HCT116 (cell line): Measurements from ENCODE around the gene IER3. TPM values are rescaled to one million over a fixed set of nuclear protein-coding genes. Genes with fewer than 3 reads are reported as not detected.

Experiments
- ATAC-seq: fragments of 200-7000 bp; cut with Tn5 transposase; 2 replicates; pipeline ENCODE4 v1.9.1; 2020; ENCODE audit warnings: mild to moderate bottlenecking, moderate library complexity
- BruUV-seq: library from RNA; stranded (reverse); fragments of 400-500 nt; replicated peaks from 2 replicates; lab custom pipeline; 2021; lab: Mats Ljungman, UMichigan
- CTCF ChIA-PET: fragments of 300-600 bp; sonication (Branson Sonifier 250); formaldehyde crosslinking; loops from one replicate; lab custom pipeline; 2021; ENCODE audit warnings: antibody characterized with exemption; lab: Charles Lee
- POLR2A ChIA-PET: fragments of 300-600, 350-600 bp; sonication (Branson Sonifier 250); formaldehyde crosslinking; loops from one replicate; lab custom pipeline; 2021; ENCODE audit warnings: antibody characterized with exemption; lab: Charles Lee
- RAD21 ChIA-PET, 2 experiments: fragments of 300-600 bp; sonication (Branson Sonifier 250); formaldehyde crosslinking; loops; one replicate each; lab custom pipeline; 2023; ENCODE audit warnings: low total read pairs in 2 of 2; ENCODE audit not compliant: uncharacterized antibody in 2 of 2, unreplicated experiment in 2 of 2, low non-redundant PET in 1 of 2; lab: Charles Lee
- DNase-seq: peaks from one replicate; pipeline ENCODE4 v3.0.0-alpha.2; 2010; ENCODE audit warnings: low read depth, low spot score
- H2AFZ ChIP-seq: fragments of 200-600 bp; shearing (Covaris generic), sonication (generic); 2 replicates; pipeline ENCODE4 v1.6.1; 2017; ENCODE audit warnings: low read depth, mixed run types, mixed read lengths, antibody characterized with exemption, low read length; ENCODE audit not compliant: poor library complexity, severe bottlenecking
- H3K27ac ChIP-seq: 2 replicates; pipeline ENCODE4 v1.5.1; 2012; ENCODE audit warnings: low read depth, low read length
- H3K27me3 ChIP-seq: fragments of 200-600 bp; sonication (generic); 2 replicates; pipeline ENCODE4 v1.6.1; 2016; ENCODE audit warnings: mixed run types, low read length, mixed read lengths; ENCODE audit not compliant: insufficient read depth
- H3K36me3 ChIP-seq, 2 experiments: fragments of 200-500 bp in 1 of 2; fragments of 200-600 bp in 1 of 2; sonication (Bioruptor generic) in 1 of 2; sonication (generic) in 1 of 2; 2 replicates each; pipeline versions ENCODE4 v1.5.1 to v1.6.1; 2014 to 2016; ENCODE audit warnings: low read length in 2 of 2, inconsistent platforms in 1 of 2, mixed read lengths in 1 of 2, mixed run types in 1 of 2; ENCODE audit not compliant: insufficient read depth in 2 of 2, control insufficient read depth in 1 of 2
- H3K4me1 ChIP-seq, 2 experiments: fragments of 200-600 bp in 1 of 2; sonication (generic) in 1 of 2; 2 replicates each; pipeline versions ENCODE4 v1.5.1 to v1.6.1; 2012 to 2017; ENCODE audit warnings: low read length in 2 of 2, inconsistent platforms in 1 of 2, mild to moderate bottlenecking in 1 of 2, mixed read lengths in 1 of 2, mixed run types in 1 of 2, moderate library complexity in 1 of 2; ENCODE audit not compliant: insufficient read depth in 2 of 2, control insufficient read depth in 1 of 2
- H3K4me2 ChIP-seq: fragments of 200-600 bp; sonication (generic); 2 replicates; pipeline ENCODE4 v1.6.1; 2017; ENCODE audit warnings: mixed run types, low read length, mixed read lengths
- H3K4me3 ChIP-seq, 2 experiments: fragments of 200-600 bp in 1 of 2; sonication (generic) in 1 of 2; replicated peaks in 1 of 2; 2 replicates each; pipeline ENCODE4 v1.5.1; 2011 to 2016; ENCODE audit warnings: low read length in 2 of 2, control low read depth in 1 of 2, low read depth in 1 of 2, mild to moderate bottlenecking in 1 of 2, mixed read lengths in 1 of 2, mixed run types in 1 of 2
- H3K79me2 ChIP-seq: fragments of 200-600 bp; sonication (generic); 2 replicates; pipeline ENCODE4 v1.6.1; 2017; ENCODE audit warnings: mild to moderate bottlenecking, mixed run types, low read length, moderate library complexity, mixed read lengths; ENCODE audit not compliant: insufficient read depth
- H3K9ac ChIP-seq: fragments of 200-600 bp; sonication (generic); 2 replicates; pipeline ENCODE4 v1.6.1; 2016; ENCODE audit warnings: low read length, mixed read lengths
- H3K9me2 ChIP-seq: fragments of 200-600 bp; sonication (generic), shearing (Covaris generic); 2 replicates; pipeline ENCODE4 v1.6.1; 2017; ENCODE audit warnings: mixed run types, mild to moderate bottlenecking, moderate library complexity; ENCODE audit not compliant: insufficient read depth
- H3K9me3 ChIP-seq, 2 experiments: fragments of 200-500 bp in 1 of 2; fragments of 200-600 bp in 1 of 2; sonication (Bioruptor generic) in 1 of 2; sonication (generic) in 1 of 2; 2 replicates each; pipeline ENCODE4 v1.6.1; 2014 to 2017; ENCODE audit warnings: low read length in 2 of 2, mixed read lengths in 2 of 2, inconsistent platforms in 1 of 2, low read depth in 1 of 2, mild to moderate bottlenecking in 1 of 2, mixed run types in 1 of 2, moderate library complexity in 1 of 2; ENCODE audit not compliant: control insufficient read depth in 1 of 2, insufficient read depth in 1 of 2
- H4K20me1 ChIP-seq: fragments of 200-600 bp; sonication (generic), shearing (Covaris generic); 2 replicates; pipeline ENCODE4 v1.6.1; 2017; ENCODE audit warnings: mixed run types, mild to moderate bottlenecking, moderate library complexity; ENCODE audit not compliant: insufficient read depth
- CBX3 ChIP-seq: IDR thresholded peaks from 2 replicates; pipeline ENCODE4 v1.6.1; 2012; ENCODE audit warnings: low read depth
- CEBPB ChIP-seq: IDR thresholded peaks from 2 replicates; pipeline ENCODE4 v1.6.1; 2012; ENCODE audit warnings: low read depth
- CTCF ChIP-seq, 3 experiments: fragments of 200-600 bp in 1 of 3; sonication (generic) in 1 of 3; IDR thresholded peaks in 2 of 3; conservative IDR thresholded peaks in 1 of 3; 2 replicates each; pipeline ENCODE4 v1.5.1; 2012 to 2017; ENCODE audit warnings: low read depth in 2 of 3, low read length in 2 of 3, antibody characterized with exemption in 1 of 3, borderline replicate concordance in 1 of 3, control low read depth in 1 of 3, mild to moderate bottlenecking in 1 of 3, mixed read lengths in 1 of 3, mixed run types in 1 of 3, moderate library complexity in 1 of 3; ENCODE audit not compliant: insufficient read depth in 1 of 3
- EGR1 ChIP-seq: IDR thresholded peaks from 2 replicates; pipeline ENCODE4 v1.6.1; 2012; ENCODE audit warnings: low read depth
- ELF1 ChIP-seq: IDR thresholded peaks from 2 replicates; pipeline ENCODE4 v1.6.1; 2012; ENCODE audit warnings: low read depth, borderline replicate concordance
- EZH2 ChIP-seq: fragments of 200-600 bp; sonication (generic); IDR thresholded peaks from 2 replicates; pipeline ENCODE4 v1.6.1; 2017; ENCODE audit warnings: antibody characterized with exemption, mixed run types
- EZH2phosphoT487 ChIP-seq: fragments of 200-600 bp; IDR thresholded peaks from 2 replicates; pipeline ENCODE4 v1.6.1; 2018; ENCODE audit warnings: antibody characterized with exemption, borderline replicate concordance
- FOSL1 ChIP-seq: IDR thresholded peaks from 2 replicates; pipeline ENCODE4 v1.6.1; 2012; ENCODE audit warnings: low read depth
- POLR2AphosphoS5 ChIP-seq: IDR thresholded peaks from 2 replicates; pipeline ENCODE4 v1.6.1; 2011; ENCODE audit warnings: mild to moderate bottlenecking, low read depth, low read length, moderate library complexity
- SIN3A ChIP-seq: IDR thresholded peaks from 2 replicates; pipeline ENCODE4 v1.6.1; 2012; ENCODE audit warnings: low read depth
- SP1 ChIP-seq: IDR thresholded peaks from 2 replicates; pipeline ENCODE4 v1.6.1; 2012; ENCODE audit warnings: low read depth
- SRF ChIP-seq: IDR thresholded peaks from 2 replicates; pipeline ENCODE4 v1.6.1; 2012; ENCODE audit warnings: low read depth
- TCF7L2 ChIP-seq: IDR thresholded peaks from 2 replicates; pipeline ENCODE4 v1.7.0; 2011; ENCODE audit warnings: borderline replicate concordance, inconsistent platforms; ENCODE audit not compliant: insufficient read depth, insufficient read length; ENCODE audit errors: extremely low read depth
- ZNF274 ChIP-seq: fragments of 200-500 bp; sonication (Bioruptor generic); IDR thresholded peaks from 2 replicates; pipeline ENCODE4 v1.6.1; 2014; ENCODE audit warnings: mild to moderate bottlenecking, low read depth, low read length, inconsistent platforms
- intact Hi-C: fragments of 100-400 bp; cut with micrococcal nuclease; formaldehyde crosslinking; loops from 2 replicates; pipeline ENCODE4 v1.10.0; 2022
- total RNA-seq: library from RNA; stranded (reverse); gene quantifications from one replicate; pipeline ENCODE4 v1.2.1, GENCODE V29; 2021; ENCODE audit not compliant: unreplicated experiment
- TF ChIP-seq, protein P1 (sequence below): IDR thresholded peaks from 2 replicates; pipeline ENCODE4 v1.6.1; 2012
- TF ChIP-seq, protein P2 (sequence below): IDR thresholded peaks from 2 replicates; pipeline ENCODE4 v1.6.1; 2011; ENCODE audit warnings: mild to moderate bottlenecking, low read length, moderate library complexity; ENCODE audit not compliant: insufficient replicate concordance; ENCODE audit errors: extremely low read depth

Gene IER3
- total RNA-seq, 1 experiment from 2014 or later = 952 TPM

GRCh38 chr6:30793521-30794194 lies 49.3 kb upstream of the IER3 start (continued):
- TF ChIP-seq CTCF (IDR thresholded peaks at IDR 0.05 in 2 of 3, conservative IDR thresholded peaks at IDR 0.05 in 1 of 3; ENCODE audit: borderline replicate concordance in 1 of 3, insufficient read depth in 1 of 3, low read depth in 2 of 3, low read length in 2 of 3) = no peak
- no peak for TF ChIP-seq SP1
- no peak for TF ChIP-seq CBX3
- TF ChIP-seq, protein P1, sequence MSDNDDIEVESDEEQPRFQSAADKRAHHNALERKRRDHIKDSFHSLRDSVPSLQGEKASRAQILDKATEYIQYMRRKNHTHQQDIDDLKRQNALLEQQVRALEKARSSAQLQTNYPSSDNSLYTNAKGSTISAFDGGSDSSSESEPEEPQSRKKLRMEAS = no peak
- no peak for TF ChIP-seq SRF

DNA sequence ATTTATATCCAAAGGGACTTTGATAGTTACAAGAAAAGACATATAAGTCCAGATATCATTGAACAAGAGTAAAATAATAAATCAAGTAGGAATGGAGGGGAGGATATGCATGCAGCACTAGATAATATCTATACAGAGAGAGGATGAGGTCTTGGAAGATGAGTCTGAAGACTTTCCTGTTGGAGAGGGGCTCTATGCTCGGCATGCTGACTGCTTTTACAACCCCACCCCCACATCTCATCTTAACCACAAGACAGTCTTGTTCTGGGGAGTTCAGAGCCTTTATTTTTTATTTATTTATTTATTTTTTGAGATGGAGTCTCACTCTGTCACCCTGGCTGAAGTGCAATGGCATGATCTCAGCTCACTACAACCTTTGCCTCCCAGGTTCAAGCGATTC lies 48.4 kb upstream of the IER3 start:
- ATAC-seq = no peak
- RAD21 ChIA-PET = no interaction called here
- H3K4me3 ChIP-seq = no peak overlapping the region

More for the DNA sequence above, 48.4 kb upstream of the IER3 start:
- peaks cover 20 to 42% of the 10 kb centered on the region in 2 experiments; a peak in 3 of 4 replicates for H3K4me1 ChIP-seq
- intact Hi-C loops = no loop called here
- H3K79me2 ChIP-seq = no peaks in the 10 kb centered on the region
- TF ChIP-seq, protein P2, sequence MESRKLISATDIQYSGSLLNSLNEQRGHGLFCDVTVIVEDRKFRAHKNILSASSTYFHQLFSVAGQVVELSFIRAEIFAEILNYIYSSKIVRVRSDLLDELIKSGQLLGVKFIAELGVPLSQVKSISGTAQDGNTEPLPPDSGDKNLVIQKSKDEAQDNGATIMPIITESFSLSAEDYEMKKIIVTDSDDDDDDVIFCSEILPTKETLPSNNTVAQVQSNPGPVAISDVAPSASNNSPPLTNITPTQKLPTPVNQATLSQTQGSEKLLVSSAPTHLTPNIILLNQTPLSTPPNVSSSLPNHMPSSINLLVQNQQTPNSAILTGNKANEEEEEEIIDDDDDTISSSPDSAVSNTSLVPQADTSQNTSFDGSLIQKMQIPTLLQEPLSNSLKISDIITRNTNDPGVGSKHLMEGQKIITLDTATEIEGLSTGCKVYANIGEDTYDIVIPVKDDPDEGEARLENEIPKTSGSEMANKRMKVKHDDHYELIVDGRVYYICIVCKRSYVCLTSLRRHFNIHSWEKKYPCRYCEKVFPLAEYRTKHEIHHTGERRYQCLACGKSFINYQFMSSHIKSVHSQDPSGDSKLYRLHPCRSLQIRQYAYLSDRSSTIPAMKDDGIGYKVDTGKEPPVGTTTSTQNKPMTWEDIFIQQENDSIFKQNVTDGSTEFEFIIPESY = no peak
- TF ChIP-seq FOSL1 = no peak
- TF ChIP-seq CEBPB = no peak
- TF ChIP-seq POLR2AphosphoS5 = no peak
- no peak for TF ChIP-seq SIN3A
- TF ChIP-seq TCF7L2 = no peak
- no peak for TF ChIP-seq EGR1
- TF ChIP-seq ELF1 = no peak
- no peak for TF ChIP-seq EZH2
- TF ChIP-seq ZNF274 = no peak
- no peak for TF ChIP-seq EZH2phosphoT487
- TF ChIP-seq SP1 = no peak
- TF ChIP-seq, all 23 proteins: peak for 0
- no peak overlapping the region for H3K9ac ChIP-seq
- no peaks in the 10 kb centered on the region for H3K9me3 ChIP-seq
- no peak overlapping the region for H3K4me2 ChIP-seq
- ChIA-PET CTCF (no interaction called here), POLR2A (interaction anchor here (30.6 kb wide), 1 partner anchor 47 kb away, joined by 680 read pairs; the partner anchor contains the start of genes FLOT1 and IER3)
- no peak for DNase-seq
- H3K27me3 ChIP-seq = no peaks in the 10 kb centered on the region
- H3K9me2 ChIP-seq = no peaks in the 10 kb centered on the region
- H3K36me3 ChIP-seq = no peaks in the 10 kb centered on the region
- BruUV-seq = no TSS peak
- no peak overlapping the region for H2AFZ ChIP-seq
- H3K27ac ChIP-seq = no peak overlapping the region
- H4K20me1 ChIP-seq = no peaks in the 10 kb centered on the region
